GM12873 (cell line): Measurements from ENCODE around the gene OBP2A.

Source experiments
- CTCF ChIP-seq: IDR thresholded peaks from 2 replicates; pipeline ENCODE4 v1.5.1; 2012; ENCODE audit warnings: low read depth, mild to moderate bottlenecking, moderate library complexity, low read length, control low read depth; ENCODE audit not compliant: insufficient read depth; ENCODE audit errors: missing control alignments

Gene OBP2A

GRCh38 chr9:135565141-135565628, 19.3 kb downstream of the OBP2A start:
- TF ChIP-seq CTCF = no peak

GRCh38 chr9:135565636-135566035, 19.7 kb downstream of the OBP2A start:
- no peak for TF ChIP-seq CTCF

GRCh38 chr9:135566552-135566951, 20.6 kb downstream of the OBP2A start:
- TF ChIP-seq CTCF = no peak

- TF ChIP-seq CTCF = no peak
Measured at GRCh38 chr9:135567311-135567710, 21.4 kb downstream of the OBP2A start.

- no peak for TF ChIP-seq CTCF
Measured at GRCh38 chr9:135568026-135568425, 22.1 kb downstream of the OBP2A start.

GRCh38 chr9:135570456-135570855, 24.5 kb downstream of the OBP2A start:
- no peak for TF ChIP-seq CTCF

- TF ChIP-seq CTCF = no peak
Measured at GRCh38 chr9:135572233-135572632, 26.3 kb downstream of the OBP2A start.
